ENCODE measurements around the gene PDGFC.

PDGFC gene, protein sequence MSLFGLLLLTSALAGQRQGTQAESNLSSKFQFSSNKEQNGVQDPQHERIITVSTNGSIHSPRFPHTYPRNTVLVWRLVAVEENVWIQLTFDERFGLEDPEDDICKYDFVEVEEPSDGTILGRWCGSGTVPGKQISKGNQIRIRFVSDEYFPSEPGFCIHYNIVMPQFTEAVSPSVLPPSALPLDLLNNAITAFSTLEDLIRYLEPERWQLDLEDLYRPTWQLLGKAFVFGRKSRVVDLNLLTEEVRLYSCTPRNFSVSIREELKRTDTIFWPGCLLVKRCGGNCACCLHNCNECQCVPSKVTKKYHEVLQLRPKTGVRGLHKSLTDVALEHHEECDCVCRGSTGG

DNA sequence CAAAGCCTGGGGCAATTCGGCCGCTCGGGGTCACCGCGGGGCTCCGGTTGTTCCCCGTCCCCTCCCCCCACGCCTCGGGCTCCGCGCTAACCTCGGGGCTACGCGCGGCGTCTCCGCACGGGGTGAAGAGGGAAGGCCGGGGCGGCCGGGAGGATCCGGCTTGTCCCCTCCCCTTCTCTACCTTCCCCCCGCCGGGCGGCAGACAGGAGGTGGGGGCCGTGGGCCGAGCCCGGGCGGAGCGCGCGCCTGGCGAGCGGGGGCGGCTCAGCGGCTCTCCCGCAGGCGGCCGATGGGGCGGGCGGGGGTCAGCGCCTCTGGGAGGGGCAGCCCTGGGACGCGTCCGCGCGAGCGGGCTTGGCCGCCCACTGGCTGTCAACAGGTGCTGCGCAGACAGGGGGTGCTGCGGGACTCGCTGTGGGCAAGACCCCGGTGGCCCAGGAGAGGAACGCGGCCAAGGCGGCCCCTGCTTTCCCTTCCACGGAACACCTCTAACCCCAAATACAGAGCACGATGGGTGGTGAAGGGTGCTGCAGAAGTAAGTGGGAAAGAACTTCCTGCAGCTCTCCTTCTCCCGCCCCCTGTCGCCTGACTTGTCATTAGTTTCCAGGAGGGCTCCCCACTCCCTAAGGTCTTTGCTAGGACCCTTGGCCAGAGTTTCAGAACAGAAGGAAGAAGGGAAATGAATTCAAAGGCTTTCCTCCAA, at the start of gene PDGFC:
Gene PDGFC (minus strand): TSS at position 124 of the 703 bp plus-strand sequence. CDS start 896 bp downstream, outside the sequence.
- DNase-seq (ENCODE audit: low read depth in 2 of 2, low spot score in 1 of 2) = no peak

DNA sequence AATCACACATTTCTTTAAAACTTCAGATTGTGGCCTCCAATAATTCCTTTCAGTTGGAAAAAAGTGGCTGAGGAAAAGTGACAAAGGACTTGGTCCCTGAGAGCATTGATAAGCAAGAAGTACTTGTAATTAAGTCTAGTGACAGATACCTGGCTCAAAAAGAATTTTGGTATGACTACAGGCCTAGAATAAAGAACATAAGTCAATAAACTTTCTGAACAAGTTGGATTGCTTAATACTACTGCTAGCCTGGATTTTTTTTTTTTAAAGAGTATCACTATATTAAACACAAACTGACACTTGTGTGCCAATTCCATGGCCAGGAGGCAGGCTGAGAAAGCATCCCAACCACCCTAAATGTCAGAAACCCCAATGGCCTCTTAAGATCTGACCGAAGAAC, 49.3 kb upstream of the PDGFC start:
- DNase-seq (ENCODE audit: low read depth in 2 of 2, low spot score in 1 of 2) = no peak

DNA sequence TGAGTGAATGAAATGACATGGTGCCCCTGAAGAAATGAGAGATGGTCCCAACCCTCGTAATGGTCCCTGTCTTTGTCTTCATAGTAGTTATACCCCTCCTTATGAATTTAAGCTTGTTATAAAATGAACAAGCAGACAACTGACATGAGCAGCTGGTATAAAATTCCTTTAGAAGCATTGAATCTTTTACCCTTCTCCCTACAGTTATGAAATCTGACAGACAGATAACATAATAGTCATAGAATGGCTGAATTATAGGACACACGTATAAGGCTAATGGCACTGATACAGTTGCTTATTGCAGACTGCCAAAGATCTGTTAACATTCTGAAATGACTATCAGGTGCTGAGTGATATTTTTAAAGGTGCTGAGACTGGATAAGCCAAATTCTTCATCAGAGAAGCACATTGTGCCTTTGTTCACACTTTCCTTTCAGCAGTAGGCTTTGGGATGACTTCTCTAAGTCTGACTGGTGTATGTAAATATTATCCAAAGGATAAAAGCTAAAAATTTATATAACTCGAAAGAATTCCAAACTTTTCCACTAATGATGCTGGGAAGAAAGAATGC, 47.4 kb upstream of the PDGFC start:
- DNase-seq (ENCODE audit: low read depth in 2 of 2, low spot score in 1 of 2) = no peak

DNA sequence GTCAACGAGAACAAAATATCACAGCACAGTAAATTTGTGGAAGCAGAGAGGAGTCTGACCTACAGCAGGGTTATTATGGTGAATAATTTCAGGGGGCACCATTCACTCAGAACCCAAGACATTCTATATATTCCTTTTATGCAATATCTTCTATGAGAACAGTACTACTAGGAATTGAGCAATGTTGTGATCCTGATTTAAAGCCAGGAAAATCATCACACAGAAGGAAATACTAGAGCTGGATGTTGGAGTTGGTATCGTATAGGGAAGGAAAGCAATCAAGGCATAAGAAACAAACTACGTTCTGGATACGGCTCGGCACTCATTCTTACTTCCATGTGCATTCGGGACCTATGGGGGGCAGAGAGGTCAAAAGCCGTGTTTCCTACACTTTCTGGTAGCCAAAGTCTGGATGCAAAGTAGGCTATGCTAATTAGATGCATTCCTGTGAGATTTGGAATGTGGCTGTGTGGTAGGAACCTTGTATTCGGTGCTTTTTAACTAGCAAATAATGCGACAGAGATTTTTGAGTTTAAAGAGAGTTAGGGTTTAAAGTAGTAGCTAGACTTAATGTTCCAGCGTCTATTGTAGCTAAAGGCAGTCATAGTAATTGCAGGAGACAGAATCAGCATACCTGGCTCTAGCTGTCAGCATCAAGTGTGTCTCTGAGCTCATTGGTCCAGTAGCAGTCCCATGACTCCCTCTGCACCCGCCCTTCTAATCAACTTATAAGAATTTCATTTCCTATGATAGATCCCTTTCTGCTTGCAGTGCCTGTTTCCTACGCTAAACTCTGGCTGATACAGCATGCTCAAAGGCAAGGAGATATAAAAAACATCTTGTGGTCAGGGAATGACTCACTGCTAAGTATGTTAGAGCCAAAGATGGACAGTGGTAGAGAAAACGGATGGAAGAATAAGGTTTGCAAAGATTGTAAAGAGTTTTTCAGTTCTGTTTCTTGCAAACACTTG, 43.3 kb upstream of the PDGFC start:
- DNase-seq (ENCODE audit: low read depth in 2 of 2, low spot score in 1 of 2) = no peak

DNA sequence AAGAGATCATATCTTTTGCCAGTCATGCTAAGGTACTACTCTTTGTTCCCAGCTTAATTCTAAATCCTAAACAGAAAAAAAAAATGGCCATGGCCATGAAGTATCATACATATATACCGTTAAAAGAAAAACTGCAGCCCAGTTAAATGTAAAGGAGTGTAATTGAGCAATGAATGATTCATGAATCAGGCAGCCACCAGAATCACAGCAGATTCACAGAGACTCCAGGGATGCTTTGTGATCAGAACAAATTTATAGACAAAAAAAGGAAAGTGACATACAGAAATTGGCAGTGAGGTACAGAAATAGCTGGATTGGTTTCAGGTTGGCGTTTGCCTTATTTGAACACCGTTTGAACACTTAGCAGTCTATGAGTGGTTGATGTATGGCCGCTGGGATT, 42.1 kb upstream of the PDGFC start:
- DNase-seq (ENCODE audit: low read depth in 2 of 2, low spot score in 1 of 2) = no peak

DNA sequence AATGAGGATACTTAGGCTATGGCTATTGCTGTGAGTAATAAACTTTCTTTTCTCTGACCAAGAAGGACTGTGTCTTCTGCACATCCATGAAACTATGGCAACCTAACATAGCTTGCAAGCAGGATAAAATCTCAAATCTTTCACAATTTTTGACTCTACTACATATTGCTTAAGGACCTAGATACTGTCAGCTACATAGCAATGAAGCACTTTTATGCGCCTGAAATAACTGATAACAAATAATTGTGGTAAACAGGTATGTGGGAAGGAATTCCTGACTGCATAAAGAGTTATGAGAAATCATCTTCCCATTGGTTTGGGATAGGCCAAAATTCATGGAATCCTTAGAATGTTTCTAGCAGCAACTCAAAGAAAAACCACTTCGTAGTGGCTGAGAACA, 41.2 kb upstream of the PDGFC start:
- DNase-seq (ENCODE audit: low read depth in 2 of 2, low spot score in 1 of 2) = no peak

DNA sequence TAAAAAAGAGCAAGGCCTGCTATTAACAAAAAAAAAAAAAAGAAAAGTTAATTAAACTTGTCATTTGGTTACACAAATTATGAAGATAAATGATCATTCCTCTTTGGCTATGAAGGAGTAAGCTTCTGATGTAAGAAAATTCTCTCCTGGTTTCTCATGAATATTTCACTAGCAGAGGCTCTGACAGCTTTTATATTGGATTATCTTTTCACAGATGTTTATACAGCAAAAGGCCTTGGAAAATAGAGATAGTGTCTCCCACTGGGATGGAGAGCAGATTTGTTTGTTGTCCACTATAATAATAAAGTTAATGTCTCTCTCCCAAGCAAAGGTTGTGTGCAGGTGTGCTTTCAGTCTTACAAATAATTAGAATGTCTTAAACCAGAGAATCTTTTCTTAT, 40.7 kb upstream of the PDGFC start:
- no peak for DNase-seq (ENCODE audit: low read depth in 2 of 2, low spot score in 1 of 2)

DNA sequence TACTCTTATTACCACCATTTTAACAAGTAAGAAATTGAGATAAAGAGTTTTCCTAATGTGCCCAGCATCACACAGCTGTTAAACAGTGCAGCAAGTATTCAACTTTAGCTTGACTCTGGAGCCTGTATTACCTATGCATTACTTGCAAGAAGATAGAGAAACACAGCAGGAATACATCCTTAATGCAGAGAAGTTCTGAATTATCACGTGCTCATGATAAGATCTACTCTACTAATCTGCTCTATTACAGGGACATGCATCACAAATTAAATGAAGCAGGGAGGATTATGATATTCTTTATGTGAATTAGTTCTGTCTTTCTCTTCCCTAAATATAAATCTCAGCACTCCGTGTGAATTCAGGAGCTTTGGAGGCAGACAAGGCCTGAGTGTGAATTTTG, 39.0 kb upstream of the PDGFC start:
- DNase-seq (ENCODE audit: low read depth in 2 of 2, low spot score in 1 of 2) = no peak

DNA sequence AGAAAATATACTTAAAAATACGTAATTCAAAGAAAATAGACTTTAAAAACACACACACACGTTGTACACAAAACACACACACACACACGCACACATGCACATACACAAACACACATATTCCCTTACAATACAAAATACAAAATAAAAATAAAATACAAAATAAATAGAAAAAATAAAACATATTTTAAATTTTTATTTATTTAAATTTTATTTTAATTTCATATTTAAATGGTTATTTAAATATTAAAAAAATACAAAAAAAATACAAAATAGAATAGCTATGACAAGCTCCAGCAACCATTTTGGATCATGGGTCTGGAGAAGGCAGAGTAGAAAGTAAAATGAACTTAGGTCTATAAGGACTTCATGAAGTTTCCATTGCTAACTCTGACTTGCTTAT, 34.2 kb upstream of the PDGFC start:
- no peak for DNase-seq (ENCODE audit: low read depth in 2 of 2, low spot score in 1 of 2)

DNA sequence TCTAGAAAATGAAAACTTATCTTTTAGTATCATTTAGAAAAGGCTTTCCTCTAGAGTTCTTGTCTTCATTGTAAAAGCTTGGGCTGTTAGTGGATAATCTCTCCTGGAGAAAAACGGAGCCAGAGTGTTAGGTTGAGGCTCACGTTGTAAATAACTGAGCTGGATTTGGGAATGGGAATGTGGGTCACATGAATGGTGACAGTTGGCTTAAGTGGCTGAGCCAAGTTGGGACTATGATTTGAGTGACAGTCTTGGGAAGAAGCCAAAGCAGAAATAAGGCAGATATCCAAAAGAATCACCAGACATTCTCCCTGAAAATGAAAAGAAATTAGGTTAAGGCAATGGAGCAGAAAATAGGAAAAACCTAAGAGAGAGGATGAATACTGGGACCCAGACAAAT, 33.6 kb upstream of the PDGFC start:
- no peak for DNase-seq (ENCODE audit: low read depth in 2 of 2, low spot score in 1 of 2)

DNA sequence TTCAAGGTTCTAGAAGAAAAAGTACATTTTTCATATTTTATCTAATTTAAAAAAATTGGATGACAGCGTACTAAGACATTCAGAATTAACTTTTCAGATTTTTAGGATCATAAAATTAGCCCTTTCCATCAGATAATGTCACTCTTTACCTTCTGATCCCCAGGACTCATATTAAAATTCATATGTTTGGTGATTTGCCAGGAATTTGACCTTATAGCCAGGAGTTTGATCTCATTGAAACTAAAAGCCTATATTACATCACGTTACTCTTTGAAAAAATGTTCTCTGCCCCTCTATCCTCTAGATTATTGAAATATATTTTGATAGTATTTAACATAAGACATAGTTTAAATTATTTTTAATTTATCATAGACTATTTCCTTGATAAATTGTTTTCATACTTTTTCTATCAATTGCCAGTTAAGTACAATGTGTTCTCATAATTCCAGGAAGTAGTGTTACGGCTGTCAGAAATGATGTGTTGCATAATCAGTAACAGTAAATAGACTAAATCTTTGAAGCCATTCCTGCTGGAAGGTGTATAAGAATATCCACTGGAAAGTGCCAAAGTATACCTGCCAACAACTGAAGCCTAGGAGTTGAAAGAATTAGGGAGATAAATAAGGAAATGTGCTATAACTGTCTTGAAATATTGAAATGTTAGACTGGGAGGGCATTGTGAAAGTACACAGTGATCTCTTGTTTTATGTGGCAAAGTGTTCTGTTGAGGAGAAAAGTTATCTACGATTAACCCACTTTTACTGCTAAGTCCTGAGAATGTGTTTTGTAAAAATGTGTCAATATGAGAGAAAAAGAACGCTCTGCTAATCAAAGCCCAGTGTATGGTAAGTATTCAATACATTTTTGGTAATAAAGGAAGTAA, 32.9 kb upstream of the PDGFC start:
- no peak for DNase-seq (ENCODE audit: low read depth in 2 of 2, low spot score in 1 of 2)

DNA sequence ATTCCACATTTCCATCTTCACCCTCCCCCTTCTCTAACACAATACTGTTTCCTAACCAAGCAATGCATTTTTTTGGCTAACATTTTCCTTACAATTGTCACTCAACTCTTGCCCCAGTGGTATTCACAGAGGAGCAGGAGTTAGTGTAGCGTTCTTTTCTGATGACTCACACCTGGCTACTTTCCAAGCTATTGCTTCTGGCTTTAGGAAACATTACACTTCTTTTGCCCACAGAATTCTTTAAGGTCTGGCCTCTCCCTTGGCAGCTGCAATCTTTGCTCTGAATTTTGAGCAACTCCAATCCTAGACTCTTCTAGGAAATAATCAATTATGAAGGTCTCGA, 27.5 kb upstream of the PDGFC start:
- DNase-seq (ENCODE audit: low read depth in 2 of 2, low spot score in 1 of 2) = no peak

DNA sequence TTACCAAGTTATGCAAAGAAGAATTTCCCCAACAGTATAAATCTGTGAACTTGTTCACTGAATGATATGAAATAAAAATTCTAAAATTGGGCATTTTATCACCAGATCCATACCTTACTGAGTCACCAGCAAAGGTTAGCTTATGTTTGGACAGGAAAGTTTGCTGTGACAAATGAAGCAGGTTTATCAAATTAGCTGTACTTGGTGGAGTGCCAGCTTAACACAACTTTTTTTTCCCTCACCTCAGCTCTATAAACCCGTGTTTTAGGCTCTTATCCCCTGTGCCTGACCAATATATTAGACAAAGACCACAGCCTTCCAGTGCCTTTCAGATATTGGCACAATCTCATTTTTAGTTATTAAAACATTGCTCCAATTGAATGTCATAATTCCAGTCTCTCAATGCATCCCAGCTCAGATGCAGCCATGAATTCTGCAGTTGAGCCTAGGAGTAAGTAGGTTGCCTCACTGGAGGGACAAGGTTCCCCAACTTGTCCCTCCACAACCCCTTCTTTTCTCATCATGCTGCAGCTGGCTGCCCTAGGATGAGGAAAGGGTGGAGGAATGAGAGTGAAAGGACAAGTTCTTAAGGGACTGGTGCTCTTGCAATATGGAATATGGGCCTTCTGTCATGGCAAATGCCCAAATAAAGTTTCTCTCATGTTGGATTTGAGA, 27.0 kb upstream of the PDGFC start:
- DNase-seq (ENCODE audit: low read depth in 2 of 2, low spot score in 1 of 2) = no peak

DNA sequence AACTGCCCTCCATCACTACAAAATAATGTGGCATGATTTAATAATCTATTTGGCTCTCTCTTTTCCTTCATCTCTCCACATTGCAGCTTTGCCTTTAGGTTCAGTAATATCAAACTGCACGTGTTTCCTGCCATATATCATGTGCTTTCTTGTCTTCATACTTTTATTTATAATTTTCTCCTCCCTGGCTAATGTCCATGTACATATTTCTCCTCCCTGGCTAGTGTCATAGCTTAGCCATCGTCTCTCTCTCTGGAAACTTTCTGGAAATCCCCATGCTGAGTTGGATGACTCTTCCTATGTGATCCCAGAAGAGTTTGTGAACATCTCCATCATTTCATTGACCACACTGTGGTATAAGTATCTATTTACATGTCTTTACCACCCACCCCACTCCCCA, 21.3 kb upstream of the PDGFC start:
- no peak for DNase-seq (ENCODE audit: low read depth in 2 of 2, low spot score in 1 of 2)

DNA sequence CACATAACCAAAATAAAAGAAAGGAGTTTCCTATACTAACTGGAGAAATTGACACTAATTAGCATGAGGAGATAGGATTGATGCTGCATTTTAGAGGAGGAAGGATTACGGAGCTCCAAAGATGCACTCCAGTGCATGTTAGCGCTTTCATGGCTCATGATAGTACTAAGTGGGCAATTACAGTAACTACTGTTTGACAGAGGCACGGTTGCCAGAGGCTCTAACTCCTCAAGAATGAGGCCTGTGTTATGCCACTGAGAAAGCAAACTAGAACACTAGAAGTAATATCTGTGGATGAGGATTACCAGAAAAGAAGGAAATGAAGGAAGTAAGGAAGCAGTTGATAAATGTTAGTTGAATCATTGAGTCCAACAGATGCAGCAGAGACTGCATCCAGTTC, 19.6 kb upstream of the PDGFC start:
- DNase-seq (ENCODE audit: low read depth in 2 of 2, low spot score in 1 of 2) = no peak

DNA sequence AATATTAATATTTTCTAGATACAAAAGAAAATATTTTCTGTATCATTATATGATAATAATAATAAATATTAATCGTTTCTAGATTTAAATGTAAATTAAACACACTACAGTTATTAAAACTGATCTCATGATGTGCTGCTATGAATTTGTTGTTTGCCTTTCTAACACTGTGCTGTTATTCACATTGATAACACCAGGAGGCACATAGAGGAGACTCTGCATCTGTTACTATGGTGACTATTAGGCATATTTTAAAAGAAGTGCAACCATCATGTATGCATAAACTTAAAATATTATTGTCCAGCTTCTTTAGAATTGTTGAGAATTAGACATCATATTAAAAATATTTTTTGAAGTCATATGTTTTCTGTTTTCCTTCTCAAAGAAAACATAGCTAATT, 11.8 kb upstream of the PDGFC start:
- DNase-seq (ENCODE audit: low read depth in 2 of 2, low spot score in 1 of 2) = no peak

DNA sequence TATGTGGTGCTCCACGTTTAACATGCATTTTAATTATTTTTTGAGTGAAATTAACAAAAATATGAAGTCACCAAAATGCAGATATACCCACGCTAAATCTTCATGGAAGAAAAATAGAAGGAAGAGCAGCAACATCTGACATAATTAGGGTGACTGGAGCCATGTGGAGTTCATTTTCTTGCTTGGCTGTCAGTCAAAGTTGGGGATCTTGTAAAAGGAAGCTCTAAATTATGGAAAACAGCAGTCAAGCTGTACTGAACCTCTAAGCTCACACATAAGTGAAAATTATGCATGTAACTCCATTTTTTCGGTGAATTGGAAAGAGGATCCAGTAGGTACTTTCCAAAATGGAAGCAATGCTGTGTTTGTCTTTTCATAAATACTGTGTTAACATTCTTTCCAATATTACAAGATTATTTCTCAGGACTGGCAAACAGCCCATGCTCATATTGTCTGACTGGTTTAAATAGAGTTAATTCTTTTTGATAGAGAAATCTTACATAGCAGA, 9.7 kb upstream of the PDGFC start:
- no peak for DNase-seq (ENCODE audit: low read depth in 2 of 2, low spot score in 1 of 2)

DNA sequence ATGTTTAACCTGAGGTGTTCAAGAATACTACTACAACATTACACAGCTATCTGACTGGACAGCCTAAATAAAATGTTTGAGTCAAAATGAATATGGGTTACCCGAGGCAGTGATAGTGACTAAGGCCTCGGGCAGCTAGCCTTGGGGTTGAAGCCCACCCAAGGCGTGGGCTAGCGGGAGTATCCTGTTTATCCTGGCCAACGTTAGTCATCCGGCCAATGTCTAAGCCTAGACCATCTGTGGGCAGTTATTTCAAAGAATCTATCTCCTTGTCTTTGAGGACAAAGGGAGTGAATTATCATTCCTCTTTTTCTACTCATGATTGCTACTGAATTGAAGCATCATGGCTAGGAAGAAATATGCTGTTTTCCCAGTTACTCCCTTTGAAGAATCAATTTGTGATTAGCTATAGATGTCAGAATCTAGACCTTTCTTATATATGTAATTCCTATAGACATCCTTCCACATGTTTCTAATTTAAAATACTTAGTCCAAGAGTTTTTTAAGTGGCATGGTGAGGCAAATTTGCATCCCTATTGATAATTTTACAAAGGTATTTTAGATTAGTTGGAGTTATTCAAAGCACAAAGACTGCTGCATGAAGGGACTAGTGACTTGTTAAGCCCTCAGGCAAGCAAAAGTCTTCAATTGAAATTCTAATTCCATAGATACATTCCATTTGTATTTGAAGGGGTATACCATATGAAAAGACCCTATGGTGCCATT, 6.0 kb upstream of the PDGFC start:
- DNase-seq (ENCODE audit: low read depth in 2 of 2, low spot score in 1 of 2) = no peak

DNA sequence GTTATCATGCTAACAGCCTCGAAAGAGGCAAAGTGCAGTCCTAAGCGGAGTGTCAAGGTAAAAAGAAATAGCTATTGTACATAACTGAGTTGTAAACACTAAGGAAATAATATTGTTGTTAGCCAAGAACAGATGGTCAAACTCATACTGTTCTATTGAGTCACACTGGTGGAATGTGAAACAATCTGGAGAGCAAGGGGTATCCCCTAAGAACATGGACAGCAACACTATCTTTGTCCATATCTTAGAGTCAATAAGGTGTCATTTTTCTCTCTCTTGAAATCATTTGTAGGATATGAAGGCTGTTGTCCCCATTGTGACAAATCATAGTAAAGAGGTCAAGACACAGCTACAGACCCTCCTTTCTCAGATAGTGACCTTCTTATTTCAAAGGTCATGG, 4.5 kb upstream of the PDGFC start:
- no peak for DNase-seq (ENCODE audit: low read depth in 2 of 2, low spot score in 1 of 2)
